Activated naive CD8-positive, alpha-beta T cell treated with anti-CD3 and anti-CD28 coated beads, Interleukin-2, amount 10 ng/mL, durations not matched to agents 7 days and 5 days (primary cell): ENCODE measurements around the gene PTBP1. TPM values are rescaled to one million over a fixed set of nuclear protein-coding genes. Genes with fewer than 3 reads are reported as not detected.
A peak's percentile ranks its signal among the peaks of the same experiment; 100 is the strongest.

Source experiments
- ATAC-seq: fragments of 150-1000 bp; cut with Tn5 transposase; one replicate; pipeline ENCODE4 v1.10.0; 2021; ENCODE audit warnings: low read depth, moderate library complexity
- POLR2A ChIA-PET: fragments of 350-600 bp; sonication (Branson Sonifier 250); formaldehyde crosslinking; loops from one replicate; lab custom pipeline; 2021; ENCODE audit warnings: antibody characterized with exemption; lab: Charles Lee
- DNase-seq: peaks from one replicate; pipeline ENCODE4 v3.0.0; 2021
- H3K27ac Mint-ChIP-seq: one replicate; pipeline ENCODE4 v1.8.0; 2022; ENCODE audit warnings: mild to moderate bottlenecking, mixed read lengths
- H3K27me3 Mint-ChIP-seq: one replicate; pipeline ENCODE4 v1.8.0; 2022; ENCODE audit warnings: mild to moderate bottlenecking, moderate library complexity, mixed read lengths
- H3K36me3 Mint-ChIP-seq: one replicate; pipeline ENCODE4 v1.8.0; 2021; ENCODE audit warnings: mild to moderate bottlenecking, mixed read lengths
- H3K4me1 Mint-ChIP-seq: one replicate; pipeline ENCODE4 v1.8.0; 2021; ENCODE audit warnings: mixed read lengths
- H3K4me3 Mint-ChIP-seq: one replicate; pipeline ENCODE4 v1.8.0; 2022; ENCODE audit warnings: mild to moderate bottlenecking, moderate library complexity, mixed read lengths
- H3K9me3 Mint-ChIP-seq: one replicate; pipeline ENCODE4 v1.8.0; 2021; ENCODE audit warnings: mixed read lengths
- total RNA-seq, 2 experiments: library from RNA; stranded (reverse); gene quantifications; one replicate each; pipeline ENCODE4 v1.2.3, GENCODE V29; 2021

PTBP1 gene
- 100 to 1,000 TPM; 400 to 411 TPM for total RNA-seq

DNA sequence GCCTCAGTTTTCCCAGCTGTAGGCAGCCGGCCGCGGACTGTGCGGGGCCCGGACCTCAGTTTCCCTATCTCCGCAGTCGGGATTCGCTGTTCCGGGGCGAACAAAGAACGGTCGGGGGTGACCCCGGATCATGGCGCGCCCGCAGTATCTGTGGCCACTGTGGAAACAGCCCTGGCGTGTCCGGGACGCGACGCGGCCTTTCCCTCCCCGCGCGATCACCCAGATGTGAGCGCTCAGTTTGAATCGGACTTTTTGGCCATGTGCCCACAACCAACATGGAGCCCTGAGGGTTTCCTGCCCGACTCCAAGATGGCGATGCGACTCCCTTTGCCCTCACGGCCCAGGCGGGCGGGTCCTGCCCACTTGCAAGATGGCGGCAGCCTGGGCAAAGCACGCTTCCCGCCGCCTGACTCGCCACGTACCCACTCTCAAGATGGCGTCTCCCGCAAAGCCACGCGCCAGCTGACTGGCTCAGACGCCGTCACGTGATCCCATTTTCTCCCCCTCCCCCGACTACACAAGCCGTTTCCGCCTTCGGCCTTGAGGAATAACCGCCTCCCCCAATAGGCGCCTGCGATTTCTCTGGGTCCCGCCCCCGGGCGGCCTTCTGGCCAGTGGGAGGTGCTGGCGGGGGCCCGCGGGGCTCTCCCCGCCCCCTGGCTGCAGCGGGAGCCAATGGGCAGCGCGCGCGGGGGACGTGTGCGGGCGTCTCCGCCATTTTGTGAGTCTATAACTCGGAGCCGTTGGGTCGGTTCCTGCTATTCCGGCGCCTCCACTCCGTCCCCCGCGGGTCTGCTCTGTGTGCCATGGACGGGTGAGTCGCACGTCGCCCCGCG lies at the start of gene PTBP1:
TSS of gene PTBP1 (plus strand) at position 761 of the 836 bp plus-strand sequence. CDS start at position 807, 46 bp downstream.
- Mint-ChIP-seq H3K9me3 (no peaks in the 10 kb centered on the region), H3K27me3 (no peaks in the 10 kb centered on the region), H3K27ac (peak within 1 kb of the TSS; percentile 89), H3K36me3 (peaks cover 19% of the 10 kb centered on the region), H3K4me1 (peaks cover 24% of the 10 kb centered on the region), H3K4me3 (peak within 1 kb of the TSS; percentile 92)
- DNase-seq (peak; percentile 99), ATAC-seq (peak; percentile 81)
- POLR2A ChIA-PET = interaction anchor here (0.7 to 1.2 kb wide), 5 partner anchors 116 to 472 kb away, joined by 3 to 5 read pairs (median 3); partner anchors contain the start of gene TPGS1

DNA sequence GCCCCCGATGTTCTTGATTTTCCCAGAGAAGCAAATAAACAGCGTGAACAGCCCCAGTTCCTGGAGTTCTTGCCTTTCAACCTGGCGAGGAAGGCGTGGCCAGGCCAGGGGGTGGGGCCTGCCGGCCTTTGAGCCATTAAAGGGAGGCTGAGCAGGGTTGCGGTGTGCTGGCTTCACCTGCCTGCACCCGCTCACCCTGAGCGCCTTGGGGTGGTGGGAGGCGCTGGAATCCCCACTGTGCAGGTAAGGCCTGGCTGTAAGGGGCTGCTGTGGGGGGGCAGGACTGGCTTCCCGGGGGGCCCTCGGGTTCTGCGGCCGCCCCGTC lies 49.0 kb upstream of the PTBP1 start:
- POLR2A ChIA-PET = no interaction called here
- no peak for DNase-seq
- Mint-ChIP-seq H3K27me3 (no peaks in the 10 kb centered on the region), H3K4me3 (no peak overlapping the region), H3K36me3 (no peaks in the 10 kb centered on the region), H3K4me1 (no peaks in the 10 kb centered on the region), H3K9me3 (peaks cover 5% of the 10 kb centered on the region), H3K27ac (no peak overlapping the region)
- no peak for ATAC-seq

DNA sequence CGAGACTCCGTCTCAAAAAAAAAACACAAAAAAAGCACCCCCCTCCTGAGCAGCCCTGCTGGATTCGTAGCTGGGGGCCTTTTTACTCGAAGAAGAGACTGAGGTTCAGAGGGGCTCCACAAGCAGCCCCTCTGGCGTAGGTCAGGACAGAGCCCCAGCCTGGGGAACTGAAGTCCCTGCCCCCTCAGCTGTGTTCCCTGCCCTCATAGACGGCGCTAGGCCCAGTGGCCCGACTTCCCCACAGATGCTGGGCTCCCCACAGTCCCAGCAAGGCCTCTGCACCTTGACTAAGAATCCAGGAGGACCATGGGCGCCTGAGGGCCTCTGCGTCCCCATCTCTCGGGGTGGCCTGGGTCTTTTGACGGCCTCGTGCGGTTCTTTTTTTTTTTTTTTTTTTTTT lies 47.4 kb upstream of the PTBP1 start:
- Mint-ChIP-seq H3K4me1 (no peaks in the 10 kb centered on the region), H3K9me3 (peaks cover 2% of the 10 kb centered on the region), H3K36me3 (no peaks in the 10 kb centered on the region), H3K27me3 (no peaks in the 10 kb centered on the region), H3K4me3 (no peak overlapping the region), H3K27ac (no peak overlapping the region)
- no peak for ATAC-seq
- DNase-seq = no peak
- POLR2A ChIA-PET = no interaction called here

DNA sequence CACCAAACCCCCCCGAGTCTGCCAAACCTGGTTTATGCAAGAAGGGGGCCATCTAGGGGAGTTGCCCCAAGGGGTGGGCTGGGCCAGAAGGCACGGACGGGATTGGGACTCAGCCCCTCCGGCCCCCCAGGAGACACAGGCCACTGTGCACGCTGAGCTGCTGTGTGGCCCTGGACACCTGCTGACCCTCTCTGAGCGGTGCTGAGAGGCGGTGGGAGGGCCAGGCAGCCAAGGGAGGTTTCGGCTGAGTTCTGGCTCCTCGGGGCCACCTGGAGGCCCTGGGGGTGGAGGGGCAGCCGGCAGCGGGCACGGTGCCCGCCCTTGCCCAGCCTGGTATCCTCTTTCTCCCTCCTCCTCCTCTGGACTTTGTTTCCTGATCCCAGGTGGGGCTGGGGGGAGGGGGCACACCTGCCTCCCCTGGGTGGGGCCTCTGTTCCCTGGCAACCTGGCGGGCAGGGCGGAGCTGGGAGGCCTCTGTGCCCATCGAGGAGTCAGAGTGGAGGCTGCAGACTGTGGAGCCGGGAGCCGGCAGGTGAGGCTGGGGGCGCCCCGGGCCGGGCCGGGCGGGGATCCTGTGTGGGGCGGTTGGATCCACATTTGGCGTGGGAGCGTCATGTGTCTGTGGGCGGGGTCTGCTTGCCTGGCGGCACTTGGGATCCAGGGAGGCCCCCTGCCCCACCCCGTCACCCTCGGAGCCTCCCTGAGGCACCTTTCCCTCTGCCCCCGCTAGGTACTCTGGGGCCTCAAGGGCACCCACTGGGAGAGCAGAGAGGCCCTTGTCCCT lies 46.4 kb upstream of the PTBP1 start, which contains the start of gene MISP:
TSS of gene MISP (plus strand) at position 473 of the 784 bp plus-strand sequence. CDS start 5,835 bp downstream, outside the sequence.
- Mint-ChIP-seq H3K4me3 (no peak within 1 kb of the TSS), H3K36me3 (no peaks in the 10 kb centered on the region), H3K27me3 (no peaks in the 10 kb centered on the region), H3K27ac (no peak within 1 kb of the TSS), H3K4me1 (no peaks in the 10 kb centered on the region), H3K9me3 (peaks cover 2% of the 10 kb centered on the region)
- POLR2A ChIA-PET = no interaction called here
- no peak for ATAC-seq
- DNase-seq = no peak

DNA sequence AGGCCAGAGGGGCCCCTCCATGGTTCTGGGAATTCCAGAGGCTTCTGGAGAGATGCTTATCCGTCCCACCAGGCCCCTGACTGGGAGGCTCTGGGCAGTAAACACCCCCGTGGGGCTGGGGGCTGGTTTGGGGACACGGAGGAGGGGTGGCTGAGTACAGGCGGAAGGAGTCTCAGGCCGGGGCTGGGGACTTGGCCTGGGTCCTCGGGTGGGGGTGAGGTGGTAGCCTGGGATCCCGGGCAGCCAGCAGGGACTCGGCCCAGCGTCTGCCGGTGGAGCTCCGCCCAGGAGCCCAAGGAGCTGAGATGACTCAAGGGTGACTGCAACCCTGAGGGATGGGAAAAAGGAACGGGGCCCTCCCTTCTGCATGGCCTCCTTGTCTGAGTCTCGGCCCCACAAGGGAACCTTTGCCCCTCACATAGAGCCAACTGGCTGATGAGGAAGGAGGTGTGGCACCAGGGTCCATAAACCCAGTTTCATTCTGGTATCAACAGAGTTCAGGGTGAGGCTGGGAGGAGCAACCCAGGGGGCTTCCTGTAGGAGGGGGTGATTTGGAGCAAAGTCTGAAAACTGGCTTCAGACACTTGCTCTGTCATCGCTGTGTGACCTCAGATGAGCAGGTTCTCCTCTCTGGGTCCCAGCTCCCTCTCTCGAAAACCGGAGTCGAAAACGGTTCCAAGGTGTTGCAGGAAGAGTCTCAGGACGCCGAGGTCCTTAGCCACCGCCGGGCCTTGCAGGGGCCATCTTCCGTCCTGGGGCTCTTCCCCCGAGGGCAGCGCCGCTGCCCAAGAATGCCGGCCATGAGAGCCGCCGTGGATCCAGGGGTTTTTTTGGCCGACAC lies 45.5 kb upstream of the PTBP1 start:
- Mint-ChIP-seq H3K9me3 (no peaks in the 10 kb centered on the region), H3K36me3 (no peaks in the 10 kb centered on the region), H3K27ac (no peak overlapping the region), H3K4me1 (no peaks in the 10 kb centered on the region), H3K27me3 (no peaks in the 10 kb centered on the region), H3K4me3 (no peak overlapping the region)
- ATAC-seq (no peak), DNase-seq (no peak)
- POLR2A ChIA-PET = no interaction called here

DNA sequence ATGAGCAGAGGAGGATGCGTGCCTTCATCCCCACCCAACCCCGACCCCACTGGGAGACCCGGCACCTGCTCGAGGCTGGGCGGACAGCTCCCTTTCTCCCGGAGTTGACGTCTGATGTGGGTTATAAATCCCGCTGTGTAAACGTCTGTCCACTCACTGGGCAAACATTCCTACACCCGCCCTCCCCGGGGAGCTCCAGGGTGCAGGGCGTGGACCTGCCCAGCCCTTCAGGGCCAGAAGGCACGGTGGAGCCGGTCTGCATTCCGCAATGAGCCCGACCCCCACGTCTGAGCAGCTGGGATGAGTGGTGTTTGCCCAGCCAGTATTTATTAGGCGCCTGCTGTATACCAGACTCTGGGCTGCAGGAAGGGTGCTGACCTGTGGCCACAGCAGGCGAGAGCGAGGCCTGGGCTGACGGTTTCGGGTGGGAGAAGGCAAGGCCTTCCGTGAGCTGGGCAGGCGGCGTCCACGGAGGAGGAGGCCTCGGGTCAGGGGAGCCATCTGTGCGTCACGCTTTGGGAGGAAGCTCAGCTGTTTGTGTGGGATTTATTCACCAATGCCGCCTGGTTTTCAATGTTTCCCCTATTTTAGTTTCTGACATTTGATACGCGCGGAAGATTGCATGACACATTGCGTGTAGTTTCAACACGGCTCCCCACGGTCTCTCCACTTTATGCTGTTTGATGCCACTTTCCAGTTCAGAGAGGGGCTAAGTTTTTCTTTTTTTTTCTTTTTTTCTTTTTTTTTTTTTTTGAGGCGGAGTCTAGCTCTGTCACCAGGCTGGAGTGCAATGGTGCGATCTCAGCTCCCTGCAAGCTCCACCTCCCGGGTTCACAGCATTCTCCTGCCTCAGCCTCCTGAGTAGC lies 44.4 kb upstream of the PTBP1 start:
- no peaks in the 10 kb centered on the region for H3K27me3 Mint-ChIP-seq
- H3K36me3 Mint-ChIP-seq = no peaks in the 10 kb centered on the region
- POLR2A ChIA-PET = no interaction called here
- no peak overlapping the region for H3K4me3 Mint-ChIP-seq
- no peak overlapping the region for H3K27ac Mint-ChIP-seq
- no peak for ATAC-seq
- H3K4me1 Mint-ChIP-seq = no peaks in the 10 kb centered on the region
- DNase-seq = no peak
- no peaks in the 10 kb centered on the region for H3K9me3 Mint-ChIP-seq

DNA sequence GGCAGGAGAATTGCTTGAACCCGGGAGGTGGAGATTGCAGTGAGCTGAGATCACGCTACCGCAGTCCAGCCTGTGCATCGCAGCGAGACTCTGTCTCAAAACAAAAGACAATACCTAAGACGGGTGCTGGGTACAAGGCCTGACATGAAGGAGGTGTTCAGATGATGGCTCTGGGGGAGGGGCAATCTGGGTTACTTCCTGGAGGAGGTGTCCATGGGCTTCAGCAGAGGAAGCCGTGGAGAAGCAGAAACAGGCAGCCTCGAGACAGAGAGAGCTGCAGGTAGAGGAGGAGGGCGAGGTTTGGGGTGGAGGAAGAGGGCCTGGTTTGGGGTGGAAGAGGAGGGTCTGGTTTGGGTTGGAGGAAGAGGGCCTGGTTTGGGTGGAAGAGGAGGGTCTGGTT lies 42.7 kb upstream of the PTBP1 start:
- H3K4me3 Mint-ChIP-seq = no peak overlapping the region
- H3K27me3 Mint-ChIP-seq = no peaks in the 10 kb centered on the region
- no peak for ATAC-seq
- POLR2A ChIA-PET = no interaction called here
- peaks cover 1% of the 10 kb centered on the region for H3K9me3 Mint-ChIP-seq
- H3K4me1 Mint-ChIP-seq = no peaks in the 10 kb centered on the region
- no peak for DNase-seq
- no peak overlapping the region for H3K27ac Mint-ChIP-seq
- no peaks in the 10 kb centered on the region for H3K36me3 Mint-ChIP-seq

DNA sequence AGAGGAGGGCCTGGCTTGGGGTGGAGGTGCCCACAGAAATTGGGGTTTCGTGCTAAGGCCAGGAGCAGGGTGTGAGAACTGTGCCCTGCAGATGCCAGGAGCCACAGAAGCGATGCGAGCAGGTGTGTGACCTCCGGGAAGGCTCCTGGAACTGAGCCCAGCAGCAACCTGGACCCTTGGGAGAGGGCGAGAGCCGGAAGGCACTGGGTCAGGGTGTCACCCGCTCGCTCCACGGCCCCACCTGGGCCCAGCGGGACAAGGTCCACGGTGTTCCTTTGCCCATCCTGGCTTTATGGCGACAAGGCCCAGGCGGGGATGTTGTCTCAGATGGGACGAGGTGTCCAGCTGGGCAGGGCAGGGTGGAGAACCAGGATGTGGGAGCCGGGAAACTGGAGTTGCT lies 42.2 kb upstream of the PTBP1 start:
- Mint-ChIP-seq H3K27me3 (no peaks in the 10 kb centered on the region), H3K4me3 (no peak overlapping the region), H3K36me3 (no peaks in the 10 kb centered on the region), H3K9me3 (peaks cover 4% of the 10 kb centered on the region), H3K4me1 (no peaks in the 10 kb centered on the region), H3K27ac (no peak overlapping the region)
- ATAC-seq = no peak
- no peak for DNase-seq
- POLR2A ChIA-PET = no interaction called here

DNA sequence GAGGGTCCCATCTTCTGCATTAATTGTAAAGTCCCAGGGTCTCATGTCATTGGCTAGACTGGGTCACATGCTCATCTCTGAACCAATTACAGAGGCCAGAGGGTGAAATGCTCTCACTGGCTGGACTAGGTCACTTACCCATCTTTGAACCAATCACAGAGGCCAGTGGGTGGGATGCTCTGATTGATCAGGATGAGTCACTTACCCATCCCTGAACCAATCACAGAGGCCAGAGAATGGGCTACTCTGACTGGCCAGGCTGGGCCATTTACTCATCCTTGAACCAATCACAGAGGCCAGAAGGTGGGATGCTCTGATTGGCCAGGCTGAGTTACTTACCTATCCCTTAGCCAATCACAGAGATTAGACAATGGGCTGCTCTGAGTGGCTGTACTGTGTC lies 41.0 kb upstream of the PTBP1 start:
- Mint-ChIP-seq H3K27me3 (no peaks in the 10 kb centered on the region), H3K4me1 (no peaks in the 10 kb centered on the region), H3K9me3 (peaks cover 4% of the 10 kb centered on the region), H3K36me3 (no peaks in the 10 kb centered on the region), H3K27ac (no peak overlapping the region), H3K4me3 (no peak overlapping the region)
- POLR2A ChIA-PET = no interaction called here
- DNase-seq (no peak), ATAC-seq (peak; percentile 36)

DNA sequence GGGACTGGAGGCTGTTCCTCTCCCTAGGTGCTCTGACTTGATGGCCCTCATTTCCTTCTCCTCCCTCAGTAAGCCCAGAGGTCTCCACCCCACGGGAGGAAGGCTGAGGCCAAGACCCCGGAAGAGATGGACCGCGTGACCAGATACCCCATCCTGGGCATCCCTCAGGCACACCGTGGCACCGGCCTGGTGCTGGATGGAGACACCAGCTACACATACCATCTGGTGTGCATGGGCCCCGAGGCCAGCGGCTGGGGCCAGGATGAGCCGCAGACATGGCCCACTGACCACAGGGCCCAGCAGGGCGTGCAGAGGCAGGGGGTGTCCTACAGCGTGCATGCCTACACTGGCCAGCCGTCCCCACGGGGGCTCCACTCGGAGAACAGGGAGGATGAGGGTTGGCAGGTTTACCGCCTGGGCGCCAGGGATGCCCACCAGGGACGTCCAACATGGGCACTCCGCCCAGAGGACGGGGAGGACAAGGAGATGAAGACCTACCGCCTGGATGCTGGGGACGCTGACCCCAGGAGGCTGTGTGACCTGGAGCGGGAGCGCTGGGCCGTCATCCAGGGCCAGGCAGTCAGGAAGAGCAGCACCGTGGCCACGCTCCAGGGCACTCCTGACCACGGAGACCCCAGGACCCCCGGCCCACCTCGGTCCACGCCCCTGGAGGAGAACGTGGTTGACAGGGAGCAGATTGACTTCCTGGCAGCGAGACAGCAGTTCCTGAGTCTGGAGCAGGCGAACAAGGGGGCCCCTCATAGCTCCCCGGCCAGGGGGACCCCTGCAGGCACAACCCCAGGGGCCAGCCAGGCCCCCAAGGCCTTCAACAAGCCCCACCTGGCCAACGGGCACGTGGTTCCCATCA lies 40.2 kb upstream of the PTBP1 start:
- DNase-seq (no peak), ATAC-seq (no peak)
- no peak overlapping the region for H3K27ac Mint-ChIP-seq
- POLR2A ChIA-PET = no interaction called here
- H3K4me3 Mint-ChIP-seq = no peak overlapping the region
- peaks cover 4% of the 10 kb centered on the region for H3K9me3 Mint-ChIP-seq
- no peaks in the 10 kb centered on the region for H3K36me3 Mint-ChIP-seq
- no peaks in the 10 kb centered on the region for H3K27me3 Mint-ChIP-seq
- H3K4me1 Mint-ChIP-seq = no peaks in the 10 kb centered on the region

DNA sequence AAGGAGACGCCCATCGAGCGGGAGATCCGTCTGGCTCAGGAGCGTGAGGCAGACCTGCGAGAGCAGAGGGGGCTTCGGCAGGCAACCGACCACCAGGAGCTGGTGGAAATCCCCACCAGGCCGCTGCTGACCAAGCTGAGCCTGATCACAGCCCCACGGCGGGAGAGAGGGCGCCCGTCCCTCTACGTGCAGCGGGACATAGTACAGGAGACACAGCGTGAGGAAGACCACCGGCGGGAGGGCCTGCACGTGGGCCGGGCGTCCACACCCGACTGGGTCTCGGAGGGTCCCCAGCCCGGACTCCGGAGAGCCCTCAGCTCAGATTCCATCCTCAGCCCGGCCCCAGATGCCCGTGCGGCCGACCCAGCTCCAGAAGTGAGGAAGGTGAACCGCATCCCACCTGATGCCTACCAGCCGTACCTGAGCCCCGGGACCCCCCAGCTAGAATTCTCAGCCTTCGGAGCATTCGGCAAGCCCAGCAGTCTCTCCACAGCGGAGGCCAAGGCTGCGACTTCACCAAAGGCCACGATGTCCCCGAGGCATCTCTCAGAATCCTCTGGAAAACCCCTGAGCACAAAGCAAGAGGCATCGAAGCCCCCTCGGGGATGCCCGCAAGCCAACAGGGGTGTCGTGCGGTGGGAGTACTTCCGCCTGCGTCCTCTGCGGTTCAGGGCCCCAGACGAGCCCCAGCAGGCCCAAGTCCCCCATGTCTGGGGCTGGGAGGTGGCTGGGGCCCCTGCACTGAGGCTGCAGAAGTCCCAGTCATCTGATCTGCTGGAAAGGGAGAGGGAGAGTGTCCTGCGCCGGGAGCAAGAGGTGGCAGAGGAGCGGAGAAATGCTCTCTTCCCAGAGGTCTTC lies 39.2 kb upstream of the PTBP1 start:
- Mint-ChIP-seq H3K9me3 (peaks cover 4% of the 10 kb centered on the region), H3K4me3 (no peak overlapping the region), H3K4me1 (no peaks in the 10 kb centered on the region), H3K27ac (no peak overlapping the region), H3K36me3 (no peaks in the 10 kb centered on the region), H3K27me3 (no peaks in the 10 kb centered on the region)
- POLR2A ChIA-PET = no interaction called here
- no peak for DNase-seq
- ATAC-seq = no peak
